DND-41 (cell line): ENCODE data around the gene NRL.

Experiments used
- ATAC-seq: fragments of 200-7000 bp; cut with Tn5 transposase; 3 replicates; pipeline ENCODE4 v1.9.1; 2021; ENCODE audit warnings: low read depth; ENCODE audit not compliant: insufficient read depth
- DNase-seq: peaks from one replicate; pipeline ENCODE4 v3.0.0-alpha.2; 2020
- H2AFZ ChIP-seq: 2 replicates; pipeline ENCODE4 v1.6.0; 2012; ENCODE audit warnings: low read depth, low read length
- H3K27ac ChIP-seq: 2 replicates; pipeline ENCODE4 v1.5.1; 2012; ENCODE audit warnings: low read length, inconsistent platforms
- H3K27me3 ChIP-seq: fragments of 200-600 bp; sonication (generic); 2 replicates; pipeline ENCODE4 v1.6.0; 2012; ENCODE audit warnings: low read length, mild to moderate bottlenecking, inconsistent platforms; ENCODE audit not compliant: insufficient read depth, poor library complexity
- H3K36me3 ChIP-seq: 2 replicates; pipeline ENCODE4 v1.5.1; 2012; ENCODE audit warnings: low read length, inconsistent platforms; ENCODE audit not compliant: insufficient read depth
- H3K4me1 ChIP-seq: 2 replicates; pipeline ENCODE4 v1.5.1; 2012; ENCODE audit warnings: mild to moderate bottlenecking, low read length; ENCODE audit not compliant: insufficient read depth
- H3K4me2 ChIP-seq: 2 replicates; pipeline ENCODE4 v1.6.0; 2012; ENCODE audit warnings: mild to moderate bottlenecking, moderate library complexity, low read length, inconsistent platforms; ENCODE audit not compliant: insufficient read depth
- H3K4me3 ChIP-seq, 2 experiments: fragments of 200-600 bp in 1 of 2; shearing (Covaris generic) in 1 of 2; 2 replicates each; pipeline ENCODE4 v1.5.1; 2012 to 2016; ENCODE audit warnings: inconsistent platforms in 2 of 2, low read length in 2 of 2, mild to moderate bottlenecking in 2 of 2, low read depth in 1 of 2, moderate library complexity in 1 of 2
- H3K79me2 ChIP-seq: 2 replicates; pipeline ENCODE4 v1.6.0; 2012; ENCODE audit warnings: low read length, inconsistent platforms; ENCODE audit not compliant: insufficient read depth
- H3K9ac ChIP-seq: 2 replicates; pipeline ENCODE4 v1.6.0; 2012; ENCODE audit warnings: low read depth, mild to moderate bottlenecking, inconsistent platforms, low read length, moderate library complexity
- H3K9me3 ChIP-seq: 2 replicates; pipeline ENCODE4 v1.5.1; 2012; ENCODE audit warnings: low read length, moderate library complexity, mild to moderate bottlenecking, inconsistent platforms; ENCODE audit not compliant: insufficient read depth, severe bottlenecking
- H4K20me1 ChIP-seq: 2 replicates; pipeline ENCODE4 v1.6.0; 2012; ENCODE audit warnings: low read length; ENCODE audit not compliant: insufficient read depth
- EZH2 ChIP-seq: IDR thresholded peaks from 3 replicates; pipeline ENCODE4 v1.6.1; 2012; ENCODE audit warnings: borderline replicate concordance, low read depth, mild to moderate bottlenecking, moderate library complexity, low read length, inconsistent platforms; ENCODE audit not compliant: severe bottlenecking
- TF ChIP-seq, protein P1 (sequence below): IDR thresholded peaks from 2 replicates; pipeline ENCODE4 v1.5.1; 2012; ENCODE audit warnings: borderline replicate concordance, low read length, moderate library complexity, mild to moderate bottlenecking; ENCODE audit not compliant: poor library complexity, severe bottlenecking; ENCODE audit errors: extremely low read depth

The NRL gene

DNA sequence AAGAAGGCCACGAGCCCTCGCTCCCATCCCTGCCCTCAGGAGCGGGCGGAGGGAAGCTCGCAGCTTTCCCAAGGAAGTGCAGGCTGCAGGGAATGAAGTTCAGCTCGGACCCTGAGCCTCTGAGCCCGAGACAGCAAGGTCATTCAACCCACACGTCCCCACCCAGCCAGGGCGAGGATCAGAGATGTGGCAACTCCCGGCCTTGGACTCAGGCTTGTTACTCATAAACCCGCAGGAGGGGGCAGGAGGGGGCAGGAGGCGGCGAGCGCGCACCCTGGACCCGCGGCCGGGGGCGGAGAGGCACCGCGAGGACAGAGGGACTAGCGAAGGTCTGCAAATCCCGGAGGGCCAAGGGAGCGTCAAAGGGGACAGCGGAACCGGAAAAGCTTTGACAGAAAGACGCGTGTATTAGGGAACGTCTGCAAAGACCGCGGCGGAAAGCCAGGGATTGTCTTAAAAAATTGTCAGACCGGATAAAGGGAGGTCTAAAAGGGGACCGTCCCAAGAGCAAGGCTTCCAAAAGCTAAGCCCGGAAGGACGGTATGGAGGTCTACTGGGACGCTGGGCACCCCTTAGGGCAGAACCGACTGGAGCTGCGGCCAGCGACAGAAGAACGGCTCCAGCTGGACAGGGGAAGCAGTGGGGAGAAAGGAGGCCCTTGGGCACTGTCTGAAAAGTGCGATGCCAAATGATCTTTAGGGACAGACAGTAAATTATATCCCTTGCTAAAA lies 783 bp downstream of the NRL start:
- TF ChIP-seq, protein P1, sequence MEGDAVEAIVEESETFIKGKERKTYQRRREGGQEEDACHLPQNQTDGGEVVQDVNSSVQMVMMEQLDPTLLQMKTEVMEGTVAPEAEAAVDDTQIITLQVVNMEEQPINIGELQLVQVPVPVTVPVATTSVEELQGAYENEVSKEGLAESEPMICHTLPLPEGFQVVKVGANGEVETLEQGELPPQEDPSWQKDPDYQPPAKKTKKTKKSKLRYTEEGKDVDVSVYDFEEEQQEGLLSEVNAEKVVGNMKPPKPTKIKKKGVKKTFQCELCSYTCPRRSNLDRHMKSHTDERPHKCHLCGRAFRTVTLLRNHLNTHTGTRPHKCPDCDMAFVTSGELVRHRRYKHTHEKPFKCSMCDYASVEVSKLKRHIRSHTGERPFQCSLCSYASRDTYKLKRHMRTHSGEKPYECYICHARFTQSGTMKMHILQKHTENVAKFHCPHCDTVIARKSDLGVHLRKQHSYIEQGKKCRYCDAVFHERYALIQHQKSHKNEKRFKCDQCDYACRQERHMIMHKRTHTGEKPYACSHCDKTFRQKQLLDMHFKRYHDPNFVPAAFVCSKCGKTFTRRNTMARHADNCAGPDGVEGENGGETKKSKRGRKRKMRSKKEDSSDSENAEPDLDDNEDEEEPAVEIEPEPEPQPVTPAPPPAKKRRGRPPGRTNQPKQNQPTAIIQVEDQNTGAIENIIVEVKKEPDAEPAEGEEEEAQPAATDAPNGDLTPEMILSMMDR, result no peak
- no peak for TF ChIP-seq EZH2
- Histone ChIP-seq H4K20me1 (no peaks in the 10 kb centered on the region), H3K27ac (peak overlapping the region; percentile 100), H2AFZ (peak overlapping the region; percentile 98), H3K9ac (peak overlapping the region; percentile 76), H3K79me2 (peaks cover 22% of the 10 kb centered on the region), H3K4me1 (peaks cover 26% of the 10 kb centered on the region), H3K4me3 (peak overlapping the region; percentile 28 to 63), H3K27me3 (no peaks in the 10 kb centered on the region), H3K36me3 (peaks cover 28% of the 10 kb centered on the region), H3K4me2 (peak overlapping the region; percentile 93), H3K9me3 (no peaks in the 10 kb centered on the region)
- ATAC-seq, result peak; percentile 57
- DNase-seq, result peak; percentile 87

DNA sequence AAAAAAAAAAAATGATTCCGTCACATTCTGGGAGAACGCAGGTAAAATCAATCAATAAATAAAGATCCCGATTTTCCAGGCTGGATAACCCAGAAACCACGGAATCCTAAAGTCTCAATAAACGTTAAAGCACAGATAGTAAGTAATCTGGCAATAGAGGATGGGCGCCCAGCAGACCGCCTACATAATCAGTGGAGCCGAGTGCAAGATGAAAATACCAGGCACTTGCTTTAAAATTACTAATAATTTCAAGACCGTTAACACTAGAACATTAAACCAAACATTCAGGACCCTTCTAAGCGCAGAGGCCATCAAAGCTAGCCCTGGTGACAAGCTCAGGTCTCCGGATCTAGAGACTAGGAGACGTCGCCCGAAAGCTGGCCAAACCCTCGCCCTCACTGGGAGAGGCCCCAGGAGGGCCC lies 1.4 kb downstream of the NRL start:
- peaks cover 22% of the 10 kb centered on the region for H3K79me2 ChIP-seq
- H2AFZ ChIP-seq, result peak overlapping the region; percentile 98
- no peak for TF ChIP-seq EZH2
- TF ChIP-seq, protein P1, result no peak
- peak overlapping the region; percentile 28 to 63 for H3K4me3 ChIP-seq
- H3K27ac ChIP-seq, result peak overlapping the region; percentile 100
- no peaks in the 10 kb centered on the region for H4K20me1 ChIP-seq
- no peak for DNase-seq
- no peaks in the 10 kb centered on the region for H3K9me3 ChIP-seq
- H3K4me2 ChIP-seq, result peak overlapping the region; percentile 93
- peaks cover 32% of the 10 kb centered on the region for H3K4me1 ChIP-seq
- H3K27me3 ChIP-seq, result no peaks in the 10 kb centered on the region
- H3K36me3 ChIP-seq, result peaks cover 22% of the 10 kb centered on the region
- no peak for ATAC-seq
- peak overlapping the region; percentile 76 for H3K9ac ChIP-seq

DNA sequence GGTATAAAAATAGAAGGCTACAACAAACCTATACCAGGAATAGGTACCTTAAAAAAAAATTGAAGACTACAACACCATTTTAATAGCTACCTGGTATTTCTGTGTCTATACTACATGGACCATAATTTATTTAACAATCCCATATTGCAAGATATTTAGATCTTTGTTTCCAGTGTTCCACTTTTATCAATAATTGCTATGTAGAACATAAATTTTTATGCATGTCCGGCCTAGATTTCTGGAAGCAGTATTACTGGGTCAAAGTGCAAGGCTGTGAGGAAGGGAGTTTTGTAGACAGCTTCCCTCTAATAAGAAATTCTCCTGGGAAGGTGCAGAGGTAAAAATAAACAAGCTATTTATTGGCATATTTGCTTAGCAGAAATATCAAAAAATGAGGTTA lies 4.2 kb downstream of the NRL start:
- Histone ChIP-seq H3K4me1 (peaks cover 20% of the 10 kb centered on the region), H3K27me3 (no peaks in the 10 kb centered on the region), H3K36me3 (no peaks in the 10 kb centered on the region), H3K9ac (no peak overlapping the region), H3K27ac (no peak overlapping the region), H3K9me3 (no peaks in the 10 kb centered on the region), H2AFZ (no peak overlapping the region), H3K79me2 (peaks cover 10% of the 10 kb centered on the region), H3K4me2 (no peak overlapping the region), H3K4me3 (no peak overlapping the region), H4K20me1 (no peaks in the 10 kb centered on the region)
- DNase-seq, result no peak
- TF ChIP-seq, protein P1, result no peak
- TF ChIP-seq EZH2, result no peak
- ATAC-seq, result no peak
